Duodenal mucosa (tissue), 2 donors: ENCODE data around the gene NR1I3.

Experiments
- H3K27ac ChIP-seq: one replicate; pipeline ENCODE4 v1.7.0; 2013; ENCODE audit warnings: low read depth, low read length
- H3K27me3 ChIP-seq, 2 donors: one replicate each; pipeline ENCODE4 v1.7.0; 2013; ENCODE audit warnings: low read length in 2 of 2, control low read depth in 1 of 2; ENCODE audit not compliant: insufficient read depth in 2 of 2, control insufficient read depth in 1 of 2
- H3K36me3 ChIP-seq, 2 donors: one replicate each; pipeline ENCODE4 v1.7.0; 2013; ENCODE audit warnings: low read length in 2 of 2, control low read depth in 1 of 2; ENCODE audit not compliant: insufficient read depth in 2 of 2, control insufficient read depth in 1 of 2
- H3K4me1 ChIP-seq, 2 donors: one replicate each; pipeline ENCODE4 v1.7.0; 2013; ENCODE audit warnings: low read length in 2 of 2, control low read depth in 1 of 2; ENCODE audit not compliant: insufficient read depth in 2 of 2, control insufficient read depth in 1 of 2
- H3K4me3 ChIP-seq, 2 donors: one replicate each; pipeline ENCODE4 v1.7.0; 2013; ENCODE audit warnings: low read length in 2 of 2, low read depth in 1 of 2
- H3K9ac ChIP-seq, 2 donors: one replicate each; pipeline ENCODE4 v1.7.0; 2013; ENCODE audit warnings: low read length in 2 of 2, low read depth in 1 of 2
- H3K9me3 ChIP-seq, 2 donors: one replicate each; pipeline ENCODE4 v1.7.0; 2013; ENCODE audit warnings: low read length in 2 of 2, control low read depth in 1 of 2; ENCODE audit not compliant: control insufficient read depth in 1 of 2

NR1I3 gene

GRCh38 chr1:161220002-161220401, 18.0 kb downstream of the NR1I3 start:
- H3K9me3 ChIP-seq: no peaks in the 10 kb centered on the region
- no peaks in the 10 kb centered on the region for H3K27me3 ChIP-seq
- peaks cover 25 to 45% of the 10 kb centered on the region in 2 donors for H3K4me1 ChIP-seq
- no peak overlapping the region for H3K4me3 ChIP-seq
- H3K36me3 ChIP-seq: peaks cover 0 to 4% of the 10 kb centered on the region in 2 donors
- no peak overlapping the region for H3K9ac ChIP-seq
- H3K27ac ChIP-seq: no peak overlapping the region

- Histone ChIP-seq H3K27me3 (no peaks in the 10 kb centered on the region), H3K9ac (no peak overlapping the region), H3K4me3 (no peak overlapping the region), H3K36me3 (peaks cover 0 to 9% of the 10 kb centered on the region in 2 donors), H3K27ac (no peak overlapping the region), H3K4me1 (peaks cover 19 to 40% of the 10 kb centered on the region in 2 donors), H3K9me3 (no peaks in the 10 kb centered on the region)
Observed at GRCh38 chr1:161219078-161219892, 18.7 kb downstream of the NR1I3 start.

- H3K4me1 ChIP-seq: peaks cover 14 to 32% of the 10 kb centered on the region in 2 donors
- H3K4me3 ChIP-seq: no peak overlapping the region
- H3K27ac ChIP-seq: no peak overlapping the region
Observed at GRCh38 chr1:161218301-161219077, 19.5 kb downstream of the NR1I3 start.

GRCh38 chr1:161217831-161218230, 20.2 kb downstream of the NR1I3 start:
- H3K4me1 ChIP-seq: peaks cover 10 to 29% of the 10 kb centered on the region in 2 donors
- peaks cover 12 to 24% of the 10 kb centered on the region in 2 donors for H3K36me3 ChIP-seq
- H3K4me3 ChIP-seq: no peak overlapping the region
- no peaks in the 10 kb centered on the region for H3K9me3 ChIP-seq
- H3K27me3 ChIP-seq: no peaks in the 10 kb centered on the region
- peak overlapping the region; percentile 11 for H3K27ac ChIP-seq
- no peak overlapping the region for H3K9ac ChIP-seq

More at GRCh38 chr1:161218301-161219077, 19.5 kb downstream of the NR1I3 start:
- H3K9ac ChIP-seq: no peak overlapping the region
- peaks cover 6 to 17% of the 10 kb centered on the region in 2 donors for H3K36me3 ChIP-seq
- no peaks in the 10 kb centered on the region for H3K27me3 ChIP-seq
- H3K9me3 ChIP-seq: no peaks in the 10 kb centered on the region

- Histone ChIP-seq H3K36me3 (peaks cover 15 to 30% of the 10 kb centered on the region in 2 donors), H3K4me1 (peaks cover 10 to 29% of the 10 kb centered on the region in 2 donors), H3K27ac (peak overlapping the region; percentile 71), H3K9me3 (no peaks in the 10 kb centered on the region), H3K4me3 (peak overlapping the region; percentile 1 to 17), H3K9ac (peak overlapping the region in 1 of 2 donors; percentile 24), H3K27me3 (no peaks in the 10 kb centered on the region)
Observed at GRCh38 chr1:161216945-161217712, 20.9 kb downstream of the NR1I3 start.

- no peak within 1 kb of the TSS for H3K9ac ChIP-seq
- peaks cover 30 to 51% of the 10 kb centered on the region in 2 donors for H3K36me3 ChIP-seq
- peaks cover 11 to 31% of the 10 kb centered on the region in 2 donors for H3K4me1 ChIP-seq
- peak within 1 kb of the TSS; percentile 46 to 65 for H3K4me3 ChIP-seq
- H3K9me3 ChIP-seq: no peaks in the 10 kb centered on the region
- H3K27ac ChIP-seq: peak within 1 kb of the TSS; percentile 20
- H3K27me3 ChIP-seq: no peaks in the 10 kb centered on the region
Observed at GRCh38 chr1:161215076-161215475, 22.9 kb downstream of the NR1I3 start, which contains the start of gene FCER1G. Gene FCER1G (plus strand): TSS chr1:161215295. CDS start chr1:161215322, 27 bp downstream.

GRCh38 chr1:161214369-161214768, 23.6 kb downstream of the NR1I3 start:
- Histone ChIP-seq H3K9me3 (no peaks in the 10 kb centered on the region), H3K36me3 (peaks cover 35 to 58% of the 10 kb centered on the region in 2 donors), H3K9ac (no peak overlapping the region), H3K27me3 (no peaks in the 10 kb centered on the region), H3K4me3 (no peak overlapping the region), H3K27ac (no peak overlapping the region), H3K4me1 (peaks cover 15 to 27% of the 10 kb centered on the region in 2 donors)

GRCh38 chr1:161209790-161210409, 28.1 kb downstream of the NR1I3 start:
- Histone ChIP-seq H3K9ac (no peak overlapping the region), H3K27me3 (no peaks in the 10 kb centered on the region), H3K27ac (no peak overlapping the region), H3K4me3 (no peak overlapping the region), H3K4me1 (peaks cover 5 to 12% of the 10 kb centered on the region in 2 donors), H3K9me3 (no peaks in the 10 kb centered on the region), H3K36me3 (peaks cover 52 to 86% of the 10 kb centered on the region in 2 donors)

- H3K27ac ChIP-seq: peak overlapping the region; percentile 47
- H3K27me3 ChIP-seq: no peaks in the 10 kb centered on the region
- no peak overlapping the region for H3K4me3 ChIP-seq
- H3K9ac ChIP-seq: no peak overlapping the region
- peaks cover 48 to 69% of the 10 kb centered on the region in 2 donors for H3K36me3 ChIP-seq
- H3K4me1 ChIP-seq: peaks cover 13 to 24% of the 10 kb centered on the region in 2 donors
- H3K9me3 ChIP-seq: no peaks in the 10 kb centered on the region
Observed at GRCh38 chr1:161207173-161207572, 30.8 kb downstream of the NR1I3 start.
